Central memory CD8-positive, alpha-beta T cell (primary cell): ENCODE measurements around the gene TGFB1.

Experiments
- ATAC-seq: fragments of 150-1000 bp; cut with Tn5 transposase; replicated peaks from 2 replicates; pipeline ENCODE4 v1.10.0; 2022; ENCODE audit warnings: mild to moderate bottlenecking, moderate FRiP score, moderate number of reproducible peaks; ENCODE audit not compliant: poor library complexity, severe bottlenecking; ENCODE audit errors: extremely low read depth
- DNase-seq, 2 donors: peaks; one replicate each; pipeline ENCODE4 v3.0.0; 2021; ENCODE audit warnings: low spot score in 2 of 2
- H3K27ac Mint-ChIP-seq: one replicate; pipeline ENCODE4 v1.8.0; 2022; ENCODE audit warnings: low read depth, mild to moderate bottlenecking, moderate library complexity, mixed read lengths
- H3K27me3 Mint-ChIP-seq: one replicate; pipeline ENCODE4 v1.8.0; 2022; ENCODE audit warnings: mixed read lengths
- H3K36me3 Mint-ChIP-seq: one replicate; pipeline ENCODE4 v1.8.0; 2022; ENCODE audit warnings: mild to moderate bottlenecking, moderate library complexity, mixed read lengths; ENCODE audit not compliant: insufficient read depth
- H3K4me1 Mint-ChIP-seq: one replicate; pipeline ENCODE4 v1.8.0; 2022; ENCODE audit warnings: mixed read lengths
- H3K4me3 Mint-ChIP-seq: one replicate; pipeline ENCODE4 v1.8.0; 2022; ENCODE audit warnings: mild to moderate bottlenecking, moderate library complexity, mixed read lengths
- H3K9me3 Mint-ChIP-seq: one replicate; pipeline ENCODE4 v1.8.0; 2022; ENCODE audit warnings: mixed read lengths

Gene TGFB1

GRCh38 chr19:41308450-41309179, 45.1 kb downstream of the TGFB1 start:
- peak overlapping the region; percentile 98 for H3K27ac Mint-ChIP-seq
- peak overlapping the region; percentile 94 for H3K4me3 Mint-ChIP-seq
- peaks cover 87% of the 10 kb centered on the region for H3K4me1 Mint-ChIP-seq
- ATAC-seq (peak; percentile 65), DNase-seq (peak; percentile 92 to 99)
- peaks cover 82% of the 10 kb centered on the region for H3K36me3 Mint-ChIP-seq
- H3K27me3 Mint-ChIP-seq, result no peaks in the 10 kb centered on the region
- no peaks in the 10 kb centered on the region for H3K9me3 Mint-ChIP-seq

- H3K27ac Mint-ChIP-seq, result peak overlapping the region; percentile 98
- peaks cover 87% of the 10 kb centered on the region for H3K4me1 Mint-ChIP-seq
- DNase-seq (no peak), ATAC-seq (peak; percentile 3)
- H3K27me3 Mint-ChIP-seq, result no peaks in the 10 kb centered on the region
- H3K36me3 Mint-ChIP-seq, result peaks cover 81% of the 10 kb centered on the region
- H3K4me3 Mint-ChIP-seq, result peak overlapping the region; percentile 94
- no peaks in the 10 kb centered on the region for H3K9me3 Mint-ChIP-seq
Measured at GRCh38 chr19:41307954-41308449, 45.7 kb downstream of the TGFB1 start.

GRCh38 chr19:41307090-41307875, 46.4 kb downstream of the TGFB1 start:
- DNase-seq (no peak), ATAC-seq (no peak)
- Mint-ChIP-seq H3K27me3 (no peaks in the 10 kb centered on the region), H3K9me3 (no peaks in the 10 kb centered on the region), H3K4me1 (peaks cover 90% of the 10 kb centered on the region), H3K27ac (peak overlapping the region; percentile 98), H3K36me3 (peaks cover 80% of the 10 kb centered on the region), H3K4me3 (peak overlapping the region; percentile 94)

GRCh38 chr19:41305927-41306793, 47.6 kb downstream of the TGFB1 start:
- H3K36me3 Mint-ChIP-seq, result peaks cover 79% of the 10 kb centered on the region
- no peaks in the 10 kb centered on the region for H3K27me3 Mint-ChIP-seq
- DNase-seq (no peak), ATAC-seq (no peak)
- peaks cover 93% of the 10 kb centered on the region for H3K4me1 Mint-ChIP-seq
- H3K9me3 Mint-ChIP-seq, result no peaks in the 10 kb centered on the region
- peak overlapping the region; percentile 98 for H3K27ac Mint-ChIP-seq
- H3K4me3 Mint-ChIP-seq, result peak overlapping the region; percentile 94

- H3K27me3 Mint-ChIP-seq, result no peaks in the 10 kb centered on the region
- peaks cover 92% of the 10 kb centered on the region for H3K4me1 Mint-ChIP-seq
- H3K9me3 Mint-ChIP-seq, result no peaks in the 10 kb centered on the region
- H3K4me3 Mint-ChIP-seq, result peak overlapping the region; percentile 59
- ATAC-seq (no peak), DNase-seq (no peak)
- H3K36me3 Mint-ChIP-seq, result peaks cover 73% of the 10 kb centered on the region
- H3K27ac Mint-ChIP-seq, result peak overlapping the region; percentile 87
Measured at GRCh38 chr19:41304706-41305483, 48.8 kb downstream of the TGFB1 start.

GRCh38 chr19:41303954-41304353, 49.8 kb downstream of the TGFB1 start:
- peaks cover 92% of the 10 kb centered on the region for H3K4me1 Mint-ChIP-seq
- ATAC-seq (no peak), DNase-seq (no peak)
- peaks cover 72% of the 10 kb centered on the region for H3K36me3 Mint-ChIP-seq
- no peaks in the 10 kb centered on the region for H3K27me3 Mint-ChIP-seq
- H3K4me3 Mint-ChIP-seq, result peak overlapping the region; percentile 59
- no peaks in the 10 kb centered on the region for H3K9me3 Mint-ChIP-seq
- H3K27ac Mint-ChIP-seq, result peak overlapping the region; percentile 87

- ATAC-seq (peak; percentile 73), DNase-seq (peak; percentile 65 to 84)
- Mint-ChIP-seq H3K27ac (peak overlapping the region; percentile 87), H3K36me3 (peaks cover 76% of the 10 kb centered on the region), H3K9me3 (no peaks in the 10 kb centered on the region), H3K4me3 (peak overlapping the region; percentile 59), H3K27me3 (no peaks in the 10 kb centered on the region), H3K4me1 (peaks cover 92% of the 10 kb centered on the region)
Measured at GRCh38 chr19:41302624-41303351, 50.9 kb downstream of the TGFB1 start.

- Mint-ChIP-seq H3K4me3 (peak overlapping the region; percentile 26), H3K27me3 (no peaks in the 10 kb centered on the region), H3K27ac (peak overlapping the region; percentile 94), H3K36me3 (peaks cover 74% of the 10 kb centered on the region), H3K9me3 (no peaks in the 10 kb centered on the region), H3K4me1 (peaks cover 93% of the 10 kb centered on the region)
- ATAC-seq (no peak), DNase-seq (no peak)
Measured at GRCh38 chr19:41300555-41300954, 53.2 kb downstream of the TGFB1 start.

GRCh38 chr19:41299755-41300089, 54.0 kb downstream of the TGFB1 start:
- Mint-ChIP-seq H3K36me3 (peaks cover 77% of the 10 kb centered on the region), H3K27ac (peak overlapping the region; percentile 94), H3K27me3 (no peaks in the 10 kb centered on the region), H3K4me3 (peak overlapping the region; percentile 23), H3K4me1 (peaks cover 92% of the 10 kb centered on the region), H3K9me3 (no peaks in the 10 kb centered on the region)
- DNase-seq (no peak), ATAC-seq (no peak)

GRCh38 chr19:41299046-41299754, 54.5 kb downstream of the TGFB1 start:
- Mint-ChIP-seq H3K27me3 (no peaks in the 10 kb centered on the region), H3K36me3 (peaks cover 77% of the 10 kb centered on the region), H3K27ac (peak overlapping the region; percentile 94), H3K4me1 (peaks cover 92% of the 10 kb centered on the region), H3K9me3 (no peaks in the 10 kb centered on the region), H3K4me3 (peak overlapping the region; percentile 23)
- DNase-seq, result no peak
- no peak for ATAC-seq
